Uterus (tissue), 2 donors: Measurements from ENCODE around the gene ANKDD1B.
A peak's percentile ranks its signal among the peaks of the same experiment; 100 is the strongest.

Experiments
- POLR2A ChIP-seq, 2 donors: fragments of 450-650 bp; IDR thresholded peaks; one replicate each; pipeline ENCODE4 v1.6.1; 2016; ENCODE audit warnings: antibody characterized with exemption in 2 of 2, mild to moderate bottlenecking in 1 of 2, moderate library complexity in 1 of 2
- TF ChIP-seq, protein P1 (sequence below), 4 experiments: fragments of 200-600 bp in 2 of 4; fragments of 450-650 bp in 2 of 4; sonication (generic) in 2 of 4; IDR thresholded peaks; one replicate each; pipeline ENCODE4 v1.5.1; 2016 to 2019; ENCODE audit warnings: antibody characterized with exemption in 4 of 4, mild to moderate bottlenecking in 2 of 4, moderate library complexity in 1 of 4

DNA sequence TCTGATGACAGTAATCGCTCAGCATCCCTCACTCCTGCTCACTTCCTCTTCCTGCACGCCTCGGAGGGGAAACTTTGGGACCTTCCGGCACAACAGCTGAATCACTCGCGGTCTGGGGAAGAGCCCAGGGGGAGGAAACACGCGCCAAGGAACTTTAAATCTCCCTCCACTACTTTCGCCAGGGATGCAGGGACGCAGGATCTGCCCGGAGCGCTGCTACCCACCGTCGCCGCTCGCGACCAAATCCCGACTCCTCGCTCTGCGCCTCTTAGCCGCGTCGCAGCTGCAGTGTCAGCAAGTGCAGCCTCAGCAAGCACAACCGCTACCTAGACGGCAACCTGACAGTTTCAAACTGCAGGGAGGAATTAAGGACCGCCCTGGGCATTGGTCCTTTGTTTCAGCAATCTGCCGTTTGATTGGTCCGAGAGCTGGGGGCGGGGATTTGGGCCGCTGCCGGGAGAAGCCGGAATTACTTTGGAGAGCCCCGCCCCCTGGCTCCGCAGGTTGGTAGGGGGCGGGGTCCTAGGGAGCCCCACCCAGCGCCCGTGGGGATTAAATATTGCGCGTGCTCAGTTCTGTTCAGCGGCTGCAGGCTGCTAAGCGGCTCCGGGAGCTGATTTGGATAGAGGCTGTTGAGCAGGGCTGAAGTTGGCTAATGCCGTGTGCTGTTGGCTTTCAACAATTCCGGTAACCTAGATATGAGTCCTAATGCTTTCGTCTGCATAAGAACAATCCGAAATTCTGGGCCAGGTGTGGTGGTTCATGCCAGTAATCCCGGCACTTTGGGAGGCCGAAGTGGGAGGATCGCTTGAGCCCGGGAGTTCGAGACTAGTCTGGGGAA lies 106.0 kb downstream of the ANKDD1B start, which contains the start of gene POC5:
- TF ChIP-seq, protein P1, sequence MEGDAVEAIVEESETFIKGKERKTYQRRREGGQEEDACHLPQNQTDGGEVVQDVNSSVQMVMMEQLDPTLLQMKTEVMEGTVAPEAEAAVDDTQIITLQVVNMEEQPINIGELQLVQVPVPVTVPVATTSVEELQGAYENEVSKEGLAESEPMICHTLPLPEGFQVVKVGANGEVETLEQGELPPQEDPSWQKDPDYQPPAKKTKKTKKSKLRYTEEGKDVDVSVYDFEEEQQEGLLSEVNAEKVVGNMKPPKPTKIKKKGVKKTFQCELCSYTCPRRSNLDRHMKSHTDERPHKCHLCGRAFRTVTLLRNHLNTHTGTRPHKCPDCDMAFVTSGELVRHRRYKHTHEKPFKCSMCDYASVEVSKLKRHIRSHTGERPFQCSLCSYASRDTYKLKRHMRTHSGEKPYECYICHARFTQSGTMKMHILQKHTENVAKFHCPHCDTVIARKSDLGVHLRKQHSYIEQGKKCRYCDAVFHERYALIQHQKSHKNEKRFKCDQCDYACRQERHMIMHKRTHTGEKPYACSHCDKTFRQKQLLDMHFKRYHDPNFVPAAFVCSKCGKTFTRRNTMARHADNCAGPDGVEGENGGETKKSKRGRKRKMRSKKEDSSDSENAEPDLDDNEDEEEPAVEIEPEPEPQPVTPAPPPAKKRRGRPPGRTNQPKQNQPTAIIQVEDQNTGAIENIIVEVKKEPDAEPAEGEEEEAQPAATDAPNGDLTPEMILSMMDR (IDR thresholded peaks at IDR 0.05) = peak in 1 of 4 experiments; percentile 6
- peak; percentile 35 to 57 for TF ChIP-seq POLR2A (IDR thresholded peaks at IDR 0.05)
